HEK293 (cell line): Measurements from ENCODE around the gene EPHA4.

Source experiments
- CTCF ChIA-PET: fragments of 350-600 bp; formaldehyde crosslinking; extraction: SDS; loops from one replicate; lab custom pipeline; 2021; ENCODE audit warnings: antibody characterized with exemption; lab: Yijun Ruan, JAX
- POLR2A ChIA-PET: fragments of 300-600 bp; formaldehyde crosslinking; extraction: SDS; loops from one replicate; lab custom pipeline; 2020; ENCODE audit warnings: antibody characterized with exemption, inconsistent platforms; lab: Yijun Ruan, JAX
- H3K27ac ChIP-seq: fragments of 200-500 bp; sonication (Bioruptor generic); 2 replicates; pipeline ENCODE4 v1.5.1; 2014; ENCODE audit warnings: low read depth, low read length, control low read depth, inconsistent platforms; ENCODE audit errors: extremely low read depth
- H3K36me3 ChIP-seq, 2 experiments: fragments of 200-500 bp in 1 of 2; sonication (Bioruptor generic) in 1 of 2; 1 replicate in 1 of 2; 2 replicates in 1 of 2; pipeline ENCODE4 v1.5.1; 2014 to 2017; ENCODE audit warnings: inconsistent platforms in 2 of 2, low read length in 2 of 2; ENCODE audit not compliant: control insufficient read depth in 2 of 2, insufficient read depth in 1 of 2
- H3K4me1 ChIP-seq: fragments of 200-500 bp; sonication (Bioruptor generic); 2 replicates; pipeline ENCODE4 v1.5.1; 2014; ENCODE audit warnings: mild to moderate bottlenecking, low read length, inconsistent platforms; ENCODE audit not compliant: control insufficient read depth, insufficient read depth
- H3K4me3 ChIP-seq: 2 replicates; pipeline ENCODE4 v1.5.1; 2011; ENCODE audit warnings: low read depth, mild to moderate bottlenecking, control low read depth, low read length, moderate library complexity
- H3K9me3 ChIP-seq: fragments of 200-500 bp; sonication (Bioruptor generic); 2 replicates; pipeline ENCODE4 v1.5.1; 2014; ENCODE audit warnings: low read depth, low read length, inconsistent platforms; ENCODE audit not compliant: control insufficient read depth, insufficient read depth
- HOXD13 ChIP-seq: sonication (generic); formaldehyde crosslinking; IDR thresholded peaks from 2 replicates; pipeline ENCODE4 v1.8.0; 2022; ENCODE audit warnings: missing genetic modification reagents, borderline replicate concordance
- IKZF3 ChIP-seq: fragments of 450-650 bp; IDR thresholded peaks from 2 replicates; pipeline ENCODE4 v1.5.0; 2018; ENCODE audit warnings: missing biosample characterization, mild to moderate bottlenecking, missing genetic modification characterization, moderate library complexity
- MEIS1 ChIP-seq: sonication (generic); formaldehyde crosslinking; IDR thresholded peaks from 2 replicates; pipeline ENCODE4 v1.8.1; 2022; ENCODE audit warnings: missing genetic modification reagents, mild to moderate bottlenecking, borderline replicate concordance
- PATZ1 ChIP-seq: fragments of 450-650 bp; formaldehyde crosslinking; IDR thresholded peaks from 2 replicates; pipeline ENCODE4 v1.5.1; 2016; ENCODE audit warnings: missing biosample characterization, missing genetic modification characterization
- REPIN1 ChIP-seq: fragments of 450-650 bp; formaldehyde crosslinking; IDR thresholded peaks from 2 replicates; pipeline ENCODE4 v1.5.1; 2017; ENCODE audit warnings: missing biosample characterization, missing genetic modification characterization, low read depth
- TSHZ1 ChIP-seq: fragments of 450-650 bp; formaldehyde crosslinking; IDR thresholded peaks from 2 replicates; pipeline ENCODE4 v1.5.1; 2016; ENCODE audit warnings: missing biosample characterization, missing genetic modification characterization, borderline replicate concordance
- WT1 ChIP-seq: fragments of 450-650 bp; formaldehyde crosslinking; IDR thresholded peaks from 2 replicates; pipeline ENCODE4 v1.5.1; 2016; ENCODE audit warnings: missing biosample characterization, missing genetic modification characterization
- ZBTB20 ChIP-seq: fragments of 450-650 bp; formaldehyde crosslinking; IDR thresholded peaks from 2 replicates; pipeline ENCODE4 v1.5.1; 2016; ENCODE audit warnings: missing biosample characterization, missing genetic modification characterization
- ZBTB21 ChIP-seq: fragments of 450-650 bp; formaldehyde crosslinking; IDR thresholded peaks from 2 replicates; pipeline ENCODE4 v1.5.1; 2017; ENCODE audit warnings: missing biosample characterization, missing genetic modification characterization
- ZFP69B ChIP-seq: fragments of 450-650 bp; formaldehyde crosslinking; IDR thresholded peaks from 2 replicates; pipeline ENCODE4 v1.5.1; 2016; ENCODE audit warnings: missing biosample characterization, missing genetic modification characterization
- ZNF155 ChIP-seq: fragments of 450-650 bp; formaldehyde crosslinking; IDR thresholded peaks from 2 replicates; pipeline ENCODE4 v1.5.1; 2016; ENCODE audit warnings: missing biosample characterization, missing genetic modification characterization
- ZNF169 ChIP-seq: fragments of 450-650 bp; formaldehyde crosslinking; IDR thresholded peaks from 2 replicates; pipeline ENCODE4 v1.5.1; 2016; ENCODE audit warnings: missing biosample characterization, missing genetic modification characterization
- ZNF175 ChIP-seq: fragments of 450-650 bp; formaldehyde crosslinking; IDR thresholded peaks from 2 replicates; pipeline ENCODE4 v1.5.1; 2016; ENCODE audit warnings: missing biosample characterization, missing genetic modification characterization
- ZNF335 ChIP-seq: fragments of 450-650 bp; formaldehyde crosslinking; conservative IDR thresholded peaks from 2 replicates; pipeline ENCODE4 v1.5.1; 2016; ENCODE audit warnings: missing biosample characterization, missing genetic modification characterization
- ZNF626 ChIP-seq: fragments of 450-650 bp; sonication (Bioruptor Pico); formaldehyde crosslinking; IDR thresholded peaks from 2 replicates; pipeline ENCODE4 v1.5.1; 2018; ENCODE audit warnings: missing biosample characterization, missing genetic modification characterization, inconsistent platforms
- ZXDB ChIP-seq: fragments of 450-650 bp; formaldehyde crosslinking; IDR thresholded peaks from 2 replicates; pipeline ENCODE4 v1.5.1; 2016; ENCODE audit warnings: missing biosample characterization, missing genetic modification characterization
- TF ChIP-seq, protein P1 (sequence below): fragments of 450-650 bp; formaldehyde crosslinking; IDR thresholded peaks from 2 replicates; pipeline ENCODE4 v1.5.1; 2016; ENCODE audit warnings: missing biosample characterization, missing genetic modification characterization
- TF ChIP-seq, protein P2 (sequence below): fragments of 450-650 bp; formaldehyde crosslinking; IDR thresholded peaks from 2 replicates; pipeline ENCODE4 v1.5.1; 2017; ENCODE audit warnings: missing biosample characterization, missing genetic modification characterization
- TF ChIP-seq, protein P3 (sequence below): fragments of 450-650 bp; formaldehyde crosslinking; IDR thresholded peaks from 2 replicates; pipeline ENCODE4 v1.5.1; 2016; ENCODE audit warnings: missing biosample characterization, missing genetic modification characterization
- TF ChIP-seq, protein P4 (sequence below): fragments of 450-650 bp; formaldehyde crosslinking; IDR thresholded peaks from 2 replicates; pipeline ENCODE4 v1.5.1; 2016; ENCODE audit warnings: missing biosample characterization, missing genetic modification characterization

EPHA4 gene

GRCh38 chr2:221370857-221371211, 201.3 kb downstream of the EPHA4 start (continued):
- TF ChIP-seq, protein P1, sequence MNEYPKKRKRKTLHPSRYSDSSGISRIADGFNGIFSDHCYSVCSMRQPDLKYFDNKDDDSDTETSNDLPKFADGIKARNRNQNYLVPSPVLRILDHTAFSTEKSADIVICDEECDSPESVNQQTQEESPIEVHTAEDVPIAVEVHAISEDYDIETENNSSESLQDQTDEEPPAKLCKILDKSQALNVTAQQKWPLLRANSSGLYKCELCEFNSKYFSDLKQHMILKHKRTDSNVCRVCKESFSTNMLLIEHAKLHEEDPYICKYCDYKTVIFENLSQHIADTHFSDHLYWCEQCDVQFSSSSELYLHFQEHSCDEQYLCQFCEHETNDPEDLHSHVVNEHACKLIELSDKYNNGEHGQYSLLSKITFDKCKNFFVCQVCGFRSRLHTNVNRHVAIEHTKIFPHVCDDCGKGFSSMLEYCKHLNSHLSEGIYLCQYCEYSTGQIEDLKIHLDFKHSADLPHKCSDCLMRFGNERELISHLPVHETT (tag by site-specific recombination): no peak
- TF ChIP-seq IKZF3 (tag by site-specific recombination) (0 out of 2 replicates have a peak, but pooled peaks have one; percentile 16), WT1 (peak; percentile 54; the same call in 1 of the 2 replicates), ZNF169 (tag by site-specific recombination) (no peak), ZNF175 (tag by site-specific recombination) (no peak), ZXDB (tag by site-specific recombination) (no peak), MEIS1 (no peak), ZBTB21 (tag by site-specific recombination) (no peak), ZFP69B (tag by site-specific recombination) (no peak)
- TF ChIP-seq, protein P2, sequence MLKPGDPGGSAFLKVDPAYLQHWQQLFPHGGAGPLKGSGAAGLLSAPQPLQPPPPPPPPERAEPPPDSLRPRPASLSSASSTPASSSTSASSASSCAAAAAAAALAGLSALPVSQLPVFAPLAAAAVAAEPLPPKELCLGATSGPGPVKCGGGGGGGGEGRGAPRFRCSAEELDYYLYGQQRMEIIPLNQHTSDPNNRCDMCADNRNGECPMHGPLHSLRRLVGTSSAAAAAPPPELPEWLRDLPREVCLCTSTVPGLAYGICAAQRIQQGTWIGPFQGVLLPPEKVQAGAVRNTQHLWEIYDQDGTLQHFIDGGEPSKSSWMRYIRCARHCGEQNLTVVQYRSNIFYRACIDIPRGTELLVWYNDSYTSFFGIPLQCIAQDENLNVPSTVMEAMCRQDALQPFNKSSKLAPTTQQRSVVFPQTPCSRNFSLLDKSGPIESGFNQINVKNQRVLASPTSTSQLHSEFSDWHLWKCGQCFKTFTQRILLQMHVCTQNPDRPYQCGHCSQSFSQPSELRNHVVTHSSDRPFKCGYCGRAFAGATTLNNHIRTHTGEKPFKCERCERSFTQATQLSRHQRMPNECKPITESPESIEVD (tag by site-specific recombination): peak; percentile 72
- TF ChIP-seq, protein P3, sequence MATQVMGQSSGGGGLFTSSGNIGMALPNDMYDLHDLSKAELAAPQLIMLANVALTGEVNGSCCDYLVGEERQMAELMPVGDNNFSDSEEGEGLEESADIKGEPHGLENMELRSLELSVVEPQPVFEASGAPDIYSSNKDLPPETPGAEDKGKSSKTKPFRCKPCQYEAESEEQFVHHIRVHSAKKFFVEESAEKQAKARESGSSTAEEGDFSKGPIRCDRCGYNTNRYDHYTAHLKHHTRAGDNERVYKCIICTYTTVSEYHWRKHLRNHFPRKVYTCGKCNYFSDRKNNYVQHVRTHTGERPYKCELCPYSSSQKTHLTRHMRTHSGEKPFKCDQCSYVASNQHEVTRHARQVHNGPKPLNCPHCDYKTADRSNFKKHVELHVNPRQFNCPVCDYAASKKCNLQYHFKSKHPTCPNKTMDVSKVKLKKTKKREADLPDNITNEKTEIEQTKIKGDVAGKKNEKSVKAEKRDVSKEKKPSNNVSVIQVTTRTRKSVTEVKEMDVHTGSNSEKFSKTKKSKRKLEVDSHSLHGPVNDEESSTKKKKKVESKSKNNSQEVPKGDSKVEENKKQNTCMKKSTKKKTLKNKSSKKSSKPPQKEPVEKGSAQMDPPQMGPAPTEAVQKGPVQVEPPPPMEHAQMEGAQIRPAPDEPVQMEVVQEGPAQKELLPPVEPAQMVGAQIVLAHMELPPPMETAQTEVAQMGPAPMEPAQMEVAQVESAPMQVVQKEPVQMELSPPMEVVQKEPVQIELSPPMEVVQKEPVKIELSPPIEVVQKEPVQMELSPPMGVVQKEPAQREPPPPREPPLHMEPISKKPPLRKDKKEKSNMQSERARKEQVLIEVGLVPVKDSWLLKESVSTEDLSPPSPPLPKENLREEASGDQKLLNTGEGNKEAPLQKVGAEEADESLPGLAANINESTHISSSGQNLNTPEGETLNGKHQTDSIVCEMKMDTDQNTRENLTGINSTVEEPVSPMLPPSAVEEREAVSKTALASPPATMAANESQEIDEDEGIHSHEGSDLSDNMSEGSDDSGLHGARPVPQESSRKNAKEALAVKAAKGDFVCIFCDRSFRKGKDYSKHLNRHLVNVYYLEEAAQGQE: no peak

DNA sequence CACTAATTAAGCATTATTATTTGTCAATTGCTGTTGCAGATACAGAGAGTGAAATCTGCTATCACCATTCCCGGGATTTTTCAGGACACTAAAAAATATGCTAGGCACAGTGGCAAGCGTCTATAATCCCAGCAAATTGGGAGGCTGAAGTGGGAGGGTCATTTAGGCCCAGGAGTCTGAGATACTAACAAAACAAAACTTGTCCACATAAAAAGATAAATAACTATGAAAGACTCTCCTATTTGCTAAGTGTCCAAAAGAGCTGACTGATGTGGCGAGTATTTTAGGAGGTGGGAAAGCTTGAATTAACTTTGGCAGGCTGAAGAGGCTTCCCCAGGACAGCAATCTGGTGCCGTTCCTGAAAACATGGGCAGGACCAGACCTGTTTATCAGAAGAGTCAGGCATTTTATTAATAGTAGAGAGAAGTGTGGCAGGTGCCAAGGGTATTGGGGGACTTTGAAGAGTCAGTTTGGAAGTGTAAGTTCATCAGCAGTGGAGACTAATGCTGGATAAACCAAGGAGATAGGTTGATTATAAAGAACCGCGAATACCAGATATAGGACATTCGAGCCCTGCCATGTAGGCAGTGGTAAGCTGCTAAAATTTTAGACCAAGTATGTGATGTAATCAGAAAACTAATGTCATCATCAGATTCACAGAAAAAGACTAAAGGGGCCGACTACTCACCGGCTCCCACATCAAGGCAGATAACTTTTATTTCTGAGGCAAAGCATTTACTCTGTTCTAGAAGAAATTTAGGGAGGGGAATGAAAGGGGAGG, 201.8 kb downstream of the EPHA4 start:
- Histone ChIP-seq H3K4me3 (no peak overlapping the region), H3K27ac (peak overlapping the region; percentile 70), H3K9me3 (no peaks in the 10 kb centered on the region), H3K36me3 (no peaks in the 10 kb centered on the region), H3K4me1 (peaks cover 18% of the 10 kb centered on the region)
- ChIA-PET CTCF (interaction anchor here (0.5 kb wide), 1 partner anchor 294 kb away, joined by 3 read pairs; no protein-coding TSS in a partner anchor), POLR2A (no interaction called here)
- no peak for TF ChIP-seq ZNF155
- TF ChIP-seq ZNF626 (tag by site-specific recombination): no peak
- peak; percentile 71 for TF ChIP-seq WT1
- peak; percentile 78 for TF ChIP-seq ZNF335 (tag by site-specific recombination)
- TF ChIP-seq, protein P4, sequence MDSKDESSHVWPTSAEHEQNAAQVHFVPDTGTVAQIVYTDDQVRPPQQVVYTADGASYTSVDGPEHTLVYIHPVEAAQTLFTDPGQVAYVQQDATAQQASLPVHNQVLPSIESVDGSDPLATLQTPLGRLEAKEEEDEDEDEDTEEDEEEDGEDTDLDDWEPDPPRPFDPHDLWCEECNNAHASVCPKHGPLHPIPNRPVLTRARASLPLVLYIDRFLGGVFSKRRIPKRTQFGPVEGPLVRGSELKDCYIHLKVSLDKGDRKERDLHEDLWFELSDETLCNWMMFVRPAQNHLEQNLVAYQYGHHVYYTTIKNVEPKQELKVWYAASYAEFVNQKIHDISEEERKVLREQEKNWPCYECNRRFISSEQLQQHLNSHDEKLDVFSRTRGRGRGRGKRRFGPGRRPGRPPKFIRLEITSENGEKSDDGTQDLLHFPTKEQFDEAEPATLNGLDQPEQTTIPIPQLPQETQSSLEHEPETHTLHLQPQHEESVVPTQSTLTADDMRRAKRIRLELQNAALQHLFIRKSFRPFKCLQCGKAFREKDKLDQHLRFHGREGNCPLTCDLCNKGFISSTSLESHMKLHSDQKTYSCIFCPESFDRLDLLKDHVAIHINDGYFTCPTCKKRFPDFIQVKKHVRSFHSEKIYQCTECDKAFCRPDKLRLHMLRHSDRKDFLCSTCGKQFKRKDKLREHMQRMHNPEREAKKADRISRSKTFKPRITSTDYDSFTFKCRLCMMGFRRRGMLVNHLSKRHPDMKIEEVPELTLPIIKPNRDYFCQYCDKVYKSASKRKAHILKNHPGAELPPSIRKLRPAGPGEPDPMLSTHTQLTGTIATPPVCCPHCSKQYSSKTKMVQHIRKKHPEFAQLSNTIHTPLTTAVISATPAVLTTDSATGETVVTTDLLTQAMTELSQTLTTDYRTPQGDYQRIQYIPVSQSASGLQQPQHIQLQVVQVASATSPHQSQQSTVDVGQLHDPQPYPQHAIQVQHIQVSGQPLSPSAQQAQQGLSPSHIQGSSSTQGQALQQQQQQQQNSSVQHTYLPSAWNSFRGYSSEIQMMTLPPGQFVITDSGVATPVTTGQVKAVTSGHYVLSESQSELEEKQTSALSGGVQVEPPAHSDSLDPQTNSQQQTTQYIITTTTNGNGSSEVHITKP (tag by site-specific recombination): peak; percentile 49
- TF ChIP-seq ZBTB20 (tag by site-specific recombination): 0 out of 2 replicates have a peak, but pooled peaks have one; percentile 16
- TF ChIP-seq PATZ1 (tag by site-specific recombination): no peak
- TF ChIP-seq REPIN1 (tag by site-specific recombination): no peak
- TF ChIP-seq TSHZ1 (tag by site-specific recombination): no peak
- no peak for TF ChIP-seq HOXD13 (CRISPR knock-in tag)
